ENCODE data around the gene GTF2IRD1.
A peak's percentile ranks its signal among the peaks of the same experiment; 100 is the strongest.

GTF2IRD1 gene

DNA sequence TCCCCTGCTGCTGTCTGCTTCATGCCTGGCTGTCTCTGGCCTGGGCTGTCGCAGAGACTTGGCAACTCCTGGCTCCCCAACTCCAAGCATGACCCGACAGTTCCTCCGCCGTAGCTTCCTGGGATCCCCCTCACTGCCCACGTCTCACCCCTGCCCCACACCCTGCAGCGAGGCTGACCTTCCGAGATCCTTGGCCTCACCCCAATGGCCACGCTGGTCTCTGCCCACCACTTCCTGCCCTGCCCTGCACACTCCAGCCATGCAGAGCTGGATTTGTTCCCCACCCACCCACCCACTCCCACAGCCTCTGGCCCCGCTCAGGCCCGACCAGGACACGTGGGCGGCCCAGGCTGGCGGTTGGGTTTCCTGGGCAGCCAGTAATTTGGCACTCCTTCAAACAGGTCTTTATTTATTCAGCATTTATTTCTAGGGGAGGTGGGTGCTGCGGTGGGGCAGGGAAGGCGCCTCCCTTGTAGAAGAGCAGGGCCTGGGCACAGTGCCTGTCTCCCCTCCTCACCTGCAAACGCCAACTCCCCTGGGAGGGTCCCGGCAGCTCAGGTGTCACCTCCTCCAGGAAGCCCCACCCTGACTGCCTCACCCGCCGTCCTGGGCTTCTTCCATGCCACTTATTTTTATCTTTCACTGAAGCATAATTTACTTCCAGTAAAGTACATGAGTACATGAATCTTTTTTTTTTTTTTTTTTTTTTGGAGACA is 25.5 kb downstream of the GTF2IRD1 start:
- H3K4me3 ChIP-seq (ENCODE audit: low read length), result no peak overlapping the region
- TF ChIP-seq, protein P1, sequence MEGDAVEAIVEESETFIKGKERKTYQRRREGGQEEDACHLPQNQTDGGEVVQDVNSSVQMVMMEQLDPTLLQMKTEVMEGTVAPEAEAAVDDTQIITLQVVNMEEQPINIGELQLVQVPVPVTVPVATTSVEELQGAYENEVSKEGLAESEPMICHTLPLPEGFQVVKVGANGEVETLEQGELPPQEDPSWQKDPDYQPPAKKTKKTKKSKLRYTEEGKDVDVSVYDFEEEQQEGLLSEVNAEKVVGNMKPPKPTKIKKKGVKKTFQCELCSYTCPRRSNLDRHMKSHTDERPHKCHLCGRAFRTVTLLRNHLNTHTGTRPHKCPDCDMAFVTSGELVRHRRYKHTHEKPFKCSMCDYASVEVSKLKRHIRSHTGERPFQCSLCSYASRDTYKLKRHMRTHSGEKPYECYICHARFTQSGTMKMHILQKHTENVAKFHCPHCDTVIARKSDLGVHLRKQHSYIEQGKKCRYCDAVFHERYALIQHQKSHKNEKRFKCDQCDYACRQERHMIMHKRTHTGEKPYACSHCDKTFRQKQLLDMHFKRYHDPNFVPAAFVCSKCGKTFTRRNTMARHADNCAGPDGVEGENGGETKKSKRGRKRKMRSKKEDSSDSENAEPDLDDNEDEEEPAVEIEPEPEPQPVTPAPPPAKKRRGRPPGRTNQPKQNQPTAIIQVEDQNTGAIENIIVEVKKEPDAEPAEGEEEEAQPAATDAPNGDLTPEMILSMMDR (conservative IDR thresholded peaks at IDR 0.05; ENCODE audit: low read depth, low read length), result no peak
- DNase-seq (ENCODE audit: low read depth), result no peak

DNA sequence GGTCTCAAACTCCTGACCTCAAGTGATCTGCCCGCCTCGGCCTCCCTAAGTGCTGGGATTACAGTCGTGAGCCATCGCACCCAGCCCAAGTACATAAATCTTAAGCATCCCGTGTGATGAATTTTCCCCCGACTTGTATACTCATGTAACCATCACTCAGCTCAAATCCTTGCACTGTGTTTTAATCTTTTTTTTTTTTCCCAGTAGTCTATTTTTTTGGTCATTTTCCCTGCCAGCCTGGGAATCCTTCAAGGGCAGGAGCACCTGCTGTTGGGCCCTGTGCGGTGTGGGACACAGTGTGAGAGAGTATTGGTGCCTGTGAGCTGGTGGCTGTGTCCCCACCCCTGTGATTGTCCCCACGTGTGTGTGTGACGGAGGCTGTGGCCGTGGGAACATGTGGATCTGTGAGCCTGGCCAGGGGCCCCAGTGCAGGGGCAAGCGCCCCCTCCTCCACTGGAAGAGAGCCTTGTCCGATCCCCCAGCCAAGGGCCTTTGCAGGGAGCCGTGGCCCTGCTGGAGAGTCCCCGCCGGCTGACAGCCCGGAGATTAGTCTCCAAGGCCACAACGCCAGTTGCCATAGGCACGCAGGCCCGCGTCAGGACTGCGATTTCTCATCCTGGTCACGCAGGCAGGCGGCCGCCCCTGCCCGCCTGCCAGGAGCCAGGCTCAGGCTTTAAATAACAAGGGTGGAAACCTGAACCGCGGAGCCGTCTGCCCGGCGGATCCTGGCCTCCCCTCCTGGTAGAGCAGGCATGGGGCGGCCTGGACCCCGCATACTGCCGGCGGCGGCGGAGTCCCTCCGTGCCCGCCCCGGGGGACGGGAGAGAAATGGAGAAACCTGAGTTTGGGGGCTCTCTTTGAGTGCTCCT is 26.5 kb downstream of the GTF2IRD1 start:
- H3K4me3 ChIP-seq (ENCODE audit: low read length), result peak overlapping the region; percentile 17
- TF ChIP-seq, protein P1 (conservative IDR thresholded peaks at IDR 0.05; ENCODE audit: low read depth, low read length), result no peak
- DNase-seq (ENCODE audit: low read depth), result peak; percentile 95

DNA sequence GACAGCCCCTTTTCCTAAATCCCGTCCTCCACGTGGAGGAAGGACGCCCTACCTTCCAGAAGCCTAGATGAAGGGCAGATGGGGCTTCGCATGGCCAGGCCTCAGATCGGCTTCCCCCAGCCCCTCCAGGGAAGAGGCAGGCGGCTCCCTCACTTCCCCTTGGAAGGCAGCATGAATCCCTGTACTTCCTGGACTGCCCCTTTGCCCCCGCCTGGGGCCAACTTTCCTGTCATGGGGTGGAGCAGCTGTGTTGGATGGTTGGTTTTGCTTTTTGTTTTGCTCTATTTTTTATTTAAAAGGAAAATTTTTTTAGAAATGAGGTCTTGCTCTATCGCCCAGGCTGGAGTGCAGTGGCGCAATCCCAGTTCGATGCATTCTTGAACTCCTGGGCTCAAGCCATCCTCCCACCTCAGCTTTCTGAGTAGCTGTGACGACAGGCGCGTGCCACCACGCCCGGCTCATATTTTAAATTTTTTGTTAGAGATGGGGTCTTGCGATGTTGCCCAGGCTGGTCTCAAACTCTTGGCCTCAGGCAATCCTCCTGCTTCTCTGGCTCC is 27.2 kb downstream of the GTF2IRD1 start:
- H3K4me3 ChIP-seq (ENCODE audit: low read length), result peak overlapping the region; percentile 17
- TF ChIP-seq, protein P1 (conservative IDR thresholded peaks at IDR 0.05; ENCODE audit: low read depth, low read length), result no peak
- no peak for DNase-seq (ENCODE audit: low read depth)

DNA sequence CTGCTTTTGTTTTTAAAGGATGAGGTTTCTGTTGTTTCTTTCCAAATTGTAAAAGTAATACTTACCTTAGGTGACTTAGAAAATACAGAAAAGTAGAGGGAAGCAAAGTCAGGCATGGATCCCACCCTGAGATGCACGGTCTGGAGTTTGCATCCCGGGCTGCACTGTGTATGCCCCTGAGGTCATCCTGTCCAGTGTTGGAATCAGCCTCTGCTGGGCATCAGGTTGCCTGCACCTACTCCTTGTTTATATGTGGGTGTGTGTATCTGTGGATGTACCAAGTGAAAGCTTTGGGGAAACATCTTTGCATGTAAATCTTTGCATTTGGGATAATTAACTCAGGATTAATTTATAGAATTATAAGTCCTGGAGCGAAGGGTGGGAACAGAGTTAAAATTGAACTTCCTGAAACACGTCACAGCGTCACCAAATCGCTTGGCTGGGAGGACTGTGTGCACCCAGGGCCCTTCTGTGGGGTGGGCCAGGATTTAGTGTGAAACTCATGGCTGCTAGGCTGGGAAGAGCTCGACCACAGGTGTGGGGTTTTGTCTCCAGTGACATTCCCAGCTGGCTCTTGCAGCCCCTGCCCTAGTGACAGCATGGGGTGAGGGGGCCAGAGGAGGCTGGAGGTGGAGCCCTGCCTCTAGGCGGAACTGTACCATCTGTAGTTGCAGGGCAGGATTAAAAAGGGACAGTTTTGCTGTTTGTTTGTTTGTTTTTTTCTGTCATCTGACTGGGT is 27.9 kb downstream of the GTF2IRD1 start:
- DNase-seq (ENCODE audit: low read depth), result no peak
- TF ChIP-seq, protein P1 (conservative IDR thresholded peaks at IDR 0.05; ENCODE audit: low read depth, low read length), result no peak
- H3K4me3 ChIP-seq (ENCODE audit: low read length), result no peak overlapping the region

DNA sequence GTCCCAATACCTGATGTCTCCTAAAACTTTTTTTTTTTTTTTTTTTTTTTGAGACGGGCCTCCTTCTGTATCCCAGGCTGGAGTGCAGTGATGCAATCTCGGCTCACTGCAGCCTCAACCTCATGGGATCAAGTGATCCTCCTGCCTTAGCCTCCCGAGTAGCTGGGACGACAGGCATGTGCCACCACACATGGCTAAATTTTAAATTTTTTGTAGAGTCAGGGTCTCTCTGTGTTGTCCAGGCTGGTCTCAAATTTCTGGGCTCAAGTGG is 28.4 kb downstream of the GTF2IRD1 start:
- DNase-seq (ENCODE audit: low read depth), result no peak
- no peak overlapping the region for H3K4me3 ChIP-seq (ENCODE audit: low read length)
- TF ChIP-seq, protein P1 (conservative IDR thresholded peaks at IDR 0.05; ENCODE audit: low read depth, low read length), result no peak

DNA sequence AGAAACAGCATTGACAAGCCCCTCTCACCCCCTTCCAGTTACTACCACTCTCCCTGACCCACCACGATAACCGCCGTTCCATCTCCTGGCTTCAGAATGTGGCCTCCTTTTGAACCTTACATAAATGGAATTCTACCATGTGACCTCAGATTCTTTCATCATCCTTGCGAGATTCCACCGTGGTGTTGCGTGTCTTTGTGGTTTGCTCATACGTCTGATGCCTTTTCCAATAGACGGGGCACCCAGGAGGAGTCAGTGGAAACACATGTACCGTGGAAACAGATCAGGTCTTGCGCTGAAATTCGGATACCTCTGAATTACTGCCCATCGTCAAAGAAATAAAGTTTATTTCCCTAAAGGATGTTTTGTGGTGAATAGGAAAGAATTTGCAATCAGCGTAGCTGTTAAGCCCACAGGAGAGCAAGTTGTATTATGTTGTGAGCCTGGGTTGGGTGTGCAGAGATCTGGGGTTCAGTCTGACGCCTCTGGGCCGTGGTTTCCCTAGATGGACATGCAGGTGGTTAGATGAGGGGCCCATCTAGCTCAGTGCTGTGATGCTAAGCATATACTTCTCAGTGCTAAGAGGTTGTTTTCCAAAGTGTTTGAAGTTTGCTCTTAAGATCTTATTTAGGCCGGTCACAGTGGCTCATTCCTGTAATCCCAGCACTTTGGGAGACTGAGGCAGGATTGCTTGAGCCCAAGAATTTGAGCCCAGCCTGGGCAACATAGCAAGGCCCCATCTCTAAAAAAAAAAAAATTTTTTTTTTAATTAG is 29.1 kb downstream of the GTF2IRD1 start:
- TF ChIP-seq, protein P1 (conservative IDR thresholded peaks at IDR 0.05; ENCODE audit: low read depth, low read length), result no peak
- DNase-seq (ENCODE audit: low read depth), result peak; percentile 97
- H3K4me3 ChIP-seq (ENCODE audit: low read length), result no peak overlapping the region
